Coronary artery (tissue), 2 donors: ENCODE data around the gene ZNF670.
"Not testable (repeated sequence)": the region's sequence is repeated elsewhere in the genome, so short reads cannot be mapped to it uniquely, and the experiment has no call there.

Experiments
- DNase-seq: peaks from one replicate; pipeline ENCODE4 v3.0.0-alpha.2; 2017; ENCODE audit warnings: low spot score
- H3K27ac ChIP-seq, 2 donors: fragments of 200-600 bp; sonication (generic); one replicate each; pipeline ENCODE4 v1.5.1; 2016 to 2019
- H3K4me3 ChIP-seq: fragments of 200-600 bp; sonication (generic); 2 replicates; pipeline ENCODE4 v1.5.1; 2016; ENCODE audit warnings: mild to moderate bottlenecking, moderate library complexity
- CTCF ChIP-seq: fragments of 200-600 bp; sonication (generic); IDR thresholded peaks from one replicate; pipeline ENCODE4 v1.5.1; 2019; ENCODE audit warnings: antibody characterized with exemption

Gene ZNF670

GRCh38 chr1:247047260-247047659 lies 31.4 kb downstream of the ZNF670 start:
- no peak for DNase-seq
- H3K27ac ChIP-seq: no peak overlapping the region
- H3K4me3 ChIP-seq: no peak overlapping the region
- no peak for TF ChIP-seq CTCF

GRCh38 chr1:247043406-247043805 lies 35.2 kb downstream of the ZNF670 start:
- no peak for TF ChIP-seq CTCF
- H3K4me3 ChIP-seq: no peak overlapping the region
- no peak overlapping the region for H3K27ac ChIP-seq
- no peak for DNase-seq

GRCh38 chr1:247037511-247038320 lies 40.9 kb downstream of the ZNF670 start:
- Histone ChIP-seq H3K4me3 (no peak overlapping the region), H3K27ac (no peak overlapping the region)
- TF ChIP-seq CTCF: no peak
- DNase-seq: no peak

GRCh38 chr1:247032306-247032705 lies 46.3 kb downstream of the ZNF670 start:
- not testable (repeated sequence) for H3K27ac ChIP-seq, DNase-seq, H3K4me3 ChIP-seq
